ENCODE measurements around the gene DHRS12.

DHRS12 gene

DNA sequence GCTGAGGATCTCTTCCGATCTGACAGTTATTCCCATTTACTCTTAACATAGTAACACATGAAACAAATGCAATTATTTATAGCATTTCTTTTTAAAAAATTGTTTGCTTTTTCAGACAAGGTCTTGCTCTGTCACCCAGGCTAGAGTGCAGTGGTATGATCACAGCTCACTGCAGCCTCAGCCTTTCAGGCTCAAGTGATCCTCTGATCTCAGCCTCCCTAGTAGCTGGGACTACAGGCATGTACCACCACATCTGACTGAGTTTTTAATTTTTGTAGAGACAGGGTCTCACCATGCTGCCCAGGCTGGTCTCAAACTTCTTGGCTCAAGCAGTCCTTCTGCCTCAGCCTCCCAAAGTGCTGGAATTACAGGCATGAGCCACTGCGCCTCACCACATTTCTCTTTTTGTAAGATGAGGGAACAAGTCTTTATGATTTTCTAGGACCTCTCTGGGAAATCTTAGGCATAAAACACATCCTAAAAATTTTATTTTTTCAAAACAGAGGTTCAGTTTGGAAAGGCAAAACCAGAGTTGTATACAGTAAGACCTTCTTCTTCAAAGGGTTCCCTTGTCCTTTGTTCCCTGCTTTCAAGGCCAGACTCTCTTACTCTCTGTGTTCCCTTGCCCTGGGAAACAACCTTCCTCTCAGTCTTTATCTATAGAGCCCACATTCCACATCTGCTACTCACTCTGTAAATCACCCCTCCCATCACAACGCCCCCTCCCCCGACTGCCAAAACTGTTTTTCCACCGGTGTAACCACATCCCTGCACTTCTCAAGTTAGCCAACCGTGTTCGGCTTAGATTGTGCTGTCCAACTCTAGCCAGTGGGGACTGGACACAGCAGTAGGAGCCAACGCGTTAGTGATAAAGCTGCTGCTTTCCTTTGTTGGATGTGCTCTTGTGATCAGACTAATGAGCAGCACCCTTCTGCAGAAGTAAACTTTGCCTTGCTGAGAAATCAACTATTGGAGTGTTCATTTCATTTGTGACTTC, 56.2 kb downstream of the DHRS12 start:
- no peak for DNase-seq

GRCh38 chr13:51746802-51747201, 57.2 kb downstream of the DHRS12 start:
- DNase-seq: no peak

DNA sequence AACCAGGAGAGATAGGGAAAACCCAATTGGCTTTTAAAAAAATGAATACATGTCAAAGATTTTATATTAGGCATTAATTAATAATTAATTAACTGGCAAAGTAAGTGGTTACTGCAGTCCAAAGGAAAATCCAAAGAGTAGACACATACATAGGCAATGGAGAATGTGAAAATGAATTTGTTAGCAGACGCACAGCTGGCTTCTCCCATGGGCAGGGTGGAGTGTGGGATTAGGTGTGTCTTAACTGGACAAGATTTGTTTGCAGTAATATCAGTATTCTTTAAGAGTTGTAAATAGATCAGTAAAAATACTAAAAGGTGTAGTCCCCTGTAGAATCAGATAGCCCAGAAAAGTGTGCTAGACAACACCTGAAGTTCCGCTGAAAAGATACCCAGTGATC, 58.7 kb downstream of the DHRS12 start:
- no peak for DNase-seq

DNA sequence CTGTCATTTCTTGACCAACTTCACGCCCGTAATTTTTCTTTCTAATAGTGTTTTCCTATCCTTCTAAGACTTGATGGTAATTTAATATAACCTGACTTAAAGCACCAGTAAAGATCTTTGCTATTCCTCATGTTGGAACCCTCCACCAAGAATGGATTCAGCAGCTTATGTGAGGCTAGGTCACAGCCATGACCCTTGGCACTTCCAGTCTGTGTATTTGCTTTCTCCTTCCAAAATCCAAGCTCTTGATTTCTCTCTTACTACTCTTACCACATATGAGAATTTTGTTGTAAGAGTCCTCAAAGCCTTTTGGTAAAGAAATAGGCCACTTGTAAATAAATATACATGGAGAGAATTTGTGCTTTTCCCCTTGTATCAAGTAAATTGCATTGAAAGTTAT, 61.4 kb downstream of the DHRS12 start:
- DNase-seq: no peak

DNA sequence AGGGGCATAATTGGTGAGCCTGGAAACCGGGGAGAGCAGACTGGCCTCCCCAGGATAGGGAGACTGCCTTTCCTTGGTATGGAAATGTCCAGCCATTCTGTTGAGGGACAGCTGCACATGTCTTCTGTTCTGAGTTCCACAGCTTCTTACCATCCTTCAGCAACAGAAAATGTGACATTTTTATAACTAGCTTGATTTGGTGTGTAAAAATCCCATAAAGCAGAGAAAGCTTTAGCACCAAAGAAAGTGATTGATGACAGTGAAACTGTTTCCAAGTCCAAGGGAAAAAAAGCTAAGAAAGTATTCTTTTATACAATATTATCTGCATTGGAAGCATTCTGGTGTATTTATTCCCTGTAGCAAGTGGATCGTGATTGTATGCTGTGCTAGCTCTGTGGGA, 61.9 kb downstream of the DHRS12 start:
- no peak for DNase-seq

DNA sequence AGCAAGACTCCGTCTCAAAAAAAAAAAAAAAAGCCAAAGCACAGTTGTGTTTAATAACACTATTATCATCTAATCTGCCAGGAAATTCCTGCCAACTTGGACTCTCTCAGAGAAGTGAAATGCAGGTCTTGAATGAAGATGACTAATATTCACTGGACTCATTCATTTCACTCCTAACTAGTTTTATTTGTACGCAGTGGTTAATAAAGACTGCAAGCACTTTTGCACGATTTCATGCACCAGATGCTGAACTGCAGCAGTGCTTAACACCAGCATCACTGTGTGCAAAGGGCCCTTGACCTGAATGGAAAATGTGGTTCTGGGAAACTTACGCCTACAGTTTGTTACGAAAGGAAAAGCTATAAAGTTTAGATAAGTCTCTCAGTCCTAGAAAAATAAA, 63.3 kb downstream of the DHRS12 start:
- DNase-seq: no peak

DNA sequence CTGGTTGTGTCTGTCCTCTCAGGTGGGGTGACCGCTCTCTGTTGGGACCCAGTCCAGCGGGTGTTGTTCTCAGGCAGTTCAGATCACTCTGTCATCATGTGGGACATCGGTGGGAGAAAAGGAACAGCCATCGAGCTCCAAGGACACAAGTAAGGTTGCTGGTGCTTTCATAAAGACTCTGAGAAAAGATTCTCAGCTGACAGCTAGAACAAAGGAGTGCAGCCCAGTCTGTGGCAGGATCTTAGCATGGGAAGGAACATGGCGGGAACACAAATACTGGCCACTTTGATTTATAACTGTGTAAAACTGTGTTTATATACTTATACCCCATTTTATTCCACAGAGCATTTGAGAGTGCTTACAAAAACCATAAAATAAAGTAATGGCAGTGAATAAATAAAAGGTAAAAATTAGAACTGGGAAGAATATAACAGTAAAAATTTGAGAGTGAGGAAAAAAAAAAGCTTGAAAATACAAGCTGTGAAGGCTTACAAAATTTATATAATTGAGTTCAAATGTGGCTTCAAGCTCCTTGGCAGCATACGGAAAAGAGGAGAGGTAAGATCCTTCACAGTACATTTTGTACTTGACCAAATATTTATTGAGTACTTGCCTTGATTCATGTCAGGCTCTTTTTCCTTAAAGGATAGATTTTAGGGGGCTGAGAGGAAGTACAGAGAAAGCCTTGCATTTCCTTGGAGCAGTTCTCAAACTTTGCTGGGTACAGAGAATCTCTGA, 64.8 kb downstream of the DHRS12 start:
- DNase-seq: no peak

GRCh38 chr13:51738226-51738905, 65.6 kb downstream of the DHRS12 start:
- DNase-seq: no peak

- no peak for DNase-seq
Observed at GRCh38 chr13:51737609-51738008, 66.4 kb downstream of the DHRS12 start.

DNA sequence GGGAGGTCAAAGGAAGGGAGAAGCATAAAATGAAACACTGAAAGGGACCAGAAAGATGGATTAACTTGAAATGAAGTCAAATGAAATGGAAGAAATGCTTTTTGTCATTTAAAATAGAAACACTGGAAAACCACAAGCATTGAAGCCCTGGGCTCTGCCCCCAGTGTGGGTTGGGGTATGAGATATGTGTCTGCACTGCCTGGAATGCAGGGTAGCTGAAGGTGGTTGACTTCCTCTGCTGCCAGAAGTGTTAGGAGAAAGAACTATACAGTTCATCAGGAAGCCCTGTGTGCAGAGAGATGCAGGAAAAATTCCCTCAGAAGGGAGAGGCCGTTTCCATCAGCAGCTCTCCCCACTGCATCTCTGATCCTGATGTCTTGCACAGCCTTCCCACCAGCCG, 69.2 kb downstream of the DHRS12 start:
- DNase-seq: no peak

GRCh38 chr13:51733374-51734298, 70.3 kb downstream of the DHRS12 start:
- DNase-seq: no peak

DNA sequence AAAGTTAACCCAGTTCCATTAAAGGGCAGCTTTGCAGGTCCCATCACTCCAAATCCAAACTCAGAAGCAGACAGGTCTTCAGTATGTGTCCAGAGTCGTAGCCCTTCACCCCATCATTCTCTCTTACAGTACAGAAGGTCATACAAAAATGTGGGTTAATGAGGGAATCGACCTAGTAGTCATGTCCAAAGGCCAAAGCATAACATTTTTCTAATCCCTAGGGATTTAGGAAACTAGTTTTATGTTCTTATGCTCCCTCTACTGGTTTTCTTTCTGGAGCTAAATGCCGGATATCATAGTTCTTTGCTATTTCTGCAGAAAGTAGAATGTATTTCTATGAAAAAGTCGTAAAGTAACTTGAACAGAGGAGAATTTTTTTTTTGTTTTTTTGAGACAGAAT, 72.2 kb downstream of the DHRS12 start:
- no peak for DNase-seq

GRCh38 chr13:51730927-51731326, 73.0 kb downstream of the DHRS12 start:
- DNase-seq: no peak

GRCh38 chr13:51729866-51730553, 74.0 kb downstream of the DHRS12 start:
- no peak for DNase-seq

DNA sequence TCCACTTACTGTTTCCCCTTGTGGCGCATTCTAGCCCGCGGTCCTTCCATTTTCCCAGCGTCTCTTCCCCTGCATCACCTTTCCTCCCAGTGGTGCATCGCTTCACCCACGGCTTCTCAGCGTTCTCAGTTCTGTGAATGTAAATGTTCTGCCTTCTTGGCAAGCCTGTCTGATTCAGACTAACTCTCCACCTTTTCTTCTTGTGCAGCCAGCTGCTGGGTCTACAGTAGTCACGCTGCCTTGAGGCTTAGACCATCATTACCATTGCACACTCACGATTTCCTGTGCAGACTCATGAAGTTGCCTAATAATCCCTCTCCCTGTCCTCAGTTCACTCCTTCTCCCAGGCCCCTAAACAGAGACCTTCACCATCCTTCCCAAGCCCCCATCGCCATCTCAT, 75.0 kb downstream of the DHRS12 start:
- DNase-seq: no peak

DNA sequence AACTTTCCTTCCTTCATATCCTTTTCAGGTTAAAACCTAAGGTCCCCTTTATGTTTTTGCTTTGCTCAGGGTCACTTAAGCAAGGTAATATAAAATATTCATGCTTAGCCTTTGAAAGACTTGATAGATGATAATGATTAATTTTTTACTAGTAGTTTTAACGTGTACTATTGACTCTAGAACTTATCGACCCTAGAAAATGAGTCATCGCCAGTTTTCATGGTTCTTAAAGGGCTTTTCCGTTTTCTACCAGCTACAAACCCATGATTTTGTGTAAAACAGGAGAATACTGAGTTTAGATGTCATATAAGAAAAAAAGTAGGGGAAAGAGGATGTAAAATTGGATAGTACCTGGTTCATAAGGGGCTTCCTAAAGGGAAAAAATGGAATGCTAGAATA, 75.7 kb downstream of the DHRS12 start:
- DNase-seq: no peak

GRCh38 chr13:51727634-51728274, 76.2 kb downstream of the DHRS12 start:
- DNase-seq: no peak

DNA sequence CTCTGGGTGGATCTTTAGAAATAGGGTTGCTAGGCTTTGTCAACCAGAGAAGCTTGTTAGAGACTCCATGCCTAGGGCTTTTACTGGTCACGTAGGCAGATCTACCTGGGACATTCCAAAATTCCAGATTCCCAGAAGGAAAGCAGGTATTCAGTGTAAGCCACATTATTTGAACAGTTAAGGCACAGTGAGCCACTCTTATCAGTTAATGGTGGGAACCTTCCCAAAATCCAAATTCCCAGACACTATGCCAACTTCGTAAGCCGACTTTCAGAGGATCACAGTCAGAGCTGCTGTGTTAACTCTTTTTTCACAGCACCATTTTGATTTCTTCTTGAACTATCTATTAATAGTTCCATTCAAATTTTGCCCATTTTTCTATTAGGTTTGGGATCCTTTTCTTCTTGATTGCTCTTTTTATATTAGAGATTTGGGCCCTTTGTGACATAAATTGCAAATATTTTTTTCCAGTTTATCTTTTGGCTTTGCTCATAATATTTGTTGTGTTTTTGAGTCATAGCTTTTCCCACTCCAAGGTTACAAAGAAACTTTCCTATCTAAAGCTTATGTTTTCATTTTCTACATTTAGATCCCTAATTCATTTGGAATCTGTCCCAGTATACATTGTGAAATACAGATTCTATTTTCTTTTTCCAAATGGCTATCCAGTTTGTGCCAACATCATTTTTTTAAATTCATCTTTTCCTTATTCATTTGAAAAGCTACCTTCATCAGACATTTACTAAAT, 77.3 kb downstream of the DHRS12 start:
- DNase-seq: no peak

- no peak for DNase-seq
Observed at GRCh38 chr13:51724721-51725120, 79.2 kb downstream of the DHRS12 start.

GRCh38 chr13:51723529-51723928, 80.4 kb downstream of the DHRS12 start:
- DNase-seq: no peak

Measured in stimulated activated naive CD4-positive, alpha-beta T cell (primary cell).